Activated CD8-positive, alpha-beta memory T cell treated with anti-CD3 and anti-CD28 coated beads, Interleukin-2, amount 50 U/mL, for 1 hour (primary cell): ENCODE results near the gene ARHGEF4.
"Not testable (repeated sequence)": the region's sequence is repeated elsewhere in the genome, so short reads cannot be mapped to it uniquely, and the experiment has no call there.

Experiments
- DNase-seq: peaks from one replicate; pipeline ENCODE4 v3.0.0-alpha.2; 2020; ENCODE audit errors: extremely low read depth

ARHGEF4 gene

GRCh38 chr2:130884503-130884902 lies 47.8 kb downstream of the ARHGEF4 start:
- no peak for DNase-seq

GRCh38 chr2:130887643-130888042 lies 50.9 kb downstream of the ARHGEF4 start:
- no peak for DNase-seq

- no peak for DNase-seq
Measured at GRCh38 chr2:130890941-130891669, 54.4 kb downstream of the ARHGEF4 start.

- DNase-seq, result no peak
Measured at GRCh38 chr2:130891966-130892365, 55.3 kb downstream of the ARHGEF4 start.

GRCh38 chr2:130892793-130893785 lies 56.4 kb downstream of the ARHGEF4 start:
- DNase-seq, result no peak

- no peak for DNase-seq
Measured at GRCh38 chr2:130894326-130894942, 57.7 kb downstream of the ARHGEF4 start.

- DNase-seq, result no peak
Measured at GRCh38 chr2:130896813-130897212, 60.1 kb downstream of the ARHGEF4 start.

GRCh38 chr2:130898553-130898952 lies 61.8 kb downstream of the ARHGEF4 start:
- DNase-seq, result no peak

- no peak for DNase-seq
Measured at GRCh38 chr2:130899306-130899705, 62.6 kb downstream of the ARHGEF4 start.

GRCh38 chr2:130901061-130901460 lies 64.3 kb downstream of the ARHGEF4 start:
- DNase-seq, result no peak

GRCh38 chr2:130901626-130902025 lies 64.9 kb downstream of the ARHGEF4 start:
- DNase-seq, result not testable (repeated sequence)

GRCh38 chr2:130908832-130909231 lies 72.1 kb downstream of the ARHGEF4 start:
- DNase-seq, result no peak

- DNase-seq, result no peak
Measured at GRCh38 chr2:130910931-130911330, 74.2 kb downstream of the ARHGEF4 start.

- DNase-seq, result no peak
Measured at GRCh38 chr2:130911482-130911881, 74.8 kb downstream of the ARHGEF4 start.

- no peak for DNase-seq
Measured at GRCh38 chr2:130911996-130912395, 75.3 kb downstream of the ARHGEF4 start.

GRCh38 chr2:130912471-130912870 lies 75.8 kb downstream of the ARHGEF4 start:
- no peak for DNase-seq

- no peak for DNase-seq
Measured at GRCh38 chr2:130913891-130914290, 77.2 kb downstream of the ARHGEF4 start.

GRCh38 chr2:130915149-130915548 lies 78.4 kb downstream of the ARHGEF4 start:
- DNase-seq, result no peak

- no peak for DNase-seq
Measured at GRCh38 chr2:130915595-130916437, 79.1 kb downstream of the ARHGEF4 start.

GRCh38 chr2:130916438-130916705 lies 79.7 kb downstream of the ARHGEF4 start:
- DNase-seq, result no peak

GRCh38 chr2:130917006-130917688 lies 80.4 kb downstream of the ARHGEF4 start:
- DNase-seq, result no peak
